ENCODE data around the gene NDST4. TPM values are rescaled to one million over a fixed set of nuclear protein-coding genes. Genes with fewer than 3 reads are reported as not detected.

The NDST4 gene
- total RNA-seq, 1 experiment from 2014 or later = not detected

DNA sequence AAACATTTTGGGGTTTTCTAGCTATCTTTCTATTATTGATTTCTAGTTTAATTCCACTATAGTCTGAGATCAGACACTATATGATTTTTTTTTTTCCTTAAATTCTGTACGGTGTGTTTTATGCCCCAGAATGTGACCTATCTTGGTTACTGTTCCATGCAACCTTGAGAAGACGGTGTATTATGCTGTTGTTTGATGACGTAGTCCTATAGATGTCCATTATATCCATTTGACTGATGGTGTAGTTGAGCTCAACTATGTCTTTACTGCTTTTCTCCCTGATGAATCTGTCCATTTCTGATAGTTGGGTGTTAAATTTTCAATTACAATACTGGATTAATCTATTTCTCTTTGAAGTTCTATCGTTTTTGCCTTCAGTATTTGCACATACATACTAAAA is 212.5 kb downstream of the NDST4 start:
- no peak overlapping the region for H2AK5ac ChIP-seq (ENCODE audit: insufficient read length, low read length)
- no peak overlapping the region for H2AFZ ChIP-seq (ENCODE audit: low read length)
- H2BK20ac ChIP-seq (ENCODE audit: low read depth, low read length, poor library complexity, severe bottlenecking) = no peak overlapping the region
- H3K4me3 Mint-ChIP-seq = no peak overlapping the region
- no peak overlapping the region for H3K9ac ChIP-seq (ENCODE audit: extremely low read depth, insufficient read length, low read length)
- no peaks in the 10 kb centered on the region for H3K27me3 ChIP-seq (ENCODE audit: insufficient read depth, low read length)
- H3K79me1 ChIP-seq (ENCODE audit: insufficient read depth, low read depth, low read length, poor library complexity, severe bottlenecking) = no peaks in the 10 kb centered on the region
- no peak overlapping the region for H2BK120ac ChIP-seq (ENCODE audit: low read depth, low read length, poor library complexity, severe bottlenecking)
- H3K27ac Mint-ChIP-seq = no peak overlapping the region
- H3K23ac ChIP-seq (ENCODE audit: insufficient read length, low read depth, low read length) = no peak overlapping the region
- H3K27me3 Mint-ChIP-seq (ENCODE audit: low read depth) = no peaks in the 10 kb centered on the region
- no peaks in the 10 kb centered on the region for H3K36me3 Mint-ChIP-seq (ENCODE audit: insufficient read depth in 1 of 3, low read depth in 3 of 3)
- H3K23me2 ChIP-seq (ENCODE audit: insufficient read length, low read depth, low read length, poor library complexity, severe bottlenecking) = no peaks in the 10 kb centered on the region
- H2BK12ac ChIP-seq (ENCODE audit: insufficient read length, low read depth, low read length) = no peak overlapping the region
- TF ChIP-seq, protein P1, sequence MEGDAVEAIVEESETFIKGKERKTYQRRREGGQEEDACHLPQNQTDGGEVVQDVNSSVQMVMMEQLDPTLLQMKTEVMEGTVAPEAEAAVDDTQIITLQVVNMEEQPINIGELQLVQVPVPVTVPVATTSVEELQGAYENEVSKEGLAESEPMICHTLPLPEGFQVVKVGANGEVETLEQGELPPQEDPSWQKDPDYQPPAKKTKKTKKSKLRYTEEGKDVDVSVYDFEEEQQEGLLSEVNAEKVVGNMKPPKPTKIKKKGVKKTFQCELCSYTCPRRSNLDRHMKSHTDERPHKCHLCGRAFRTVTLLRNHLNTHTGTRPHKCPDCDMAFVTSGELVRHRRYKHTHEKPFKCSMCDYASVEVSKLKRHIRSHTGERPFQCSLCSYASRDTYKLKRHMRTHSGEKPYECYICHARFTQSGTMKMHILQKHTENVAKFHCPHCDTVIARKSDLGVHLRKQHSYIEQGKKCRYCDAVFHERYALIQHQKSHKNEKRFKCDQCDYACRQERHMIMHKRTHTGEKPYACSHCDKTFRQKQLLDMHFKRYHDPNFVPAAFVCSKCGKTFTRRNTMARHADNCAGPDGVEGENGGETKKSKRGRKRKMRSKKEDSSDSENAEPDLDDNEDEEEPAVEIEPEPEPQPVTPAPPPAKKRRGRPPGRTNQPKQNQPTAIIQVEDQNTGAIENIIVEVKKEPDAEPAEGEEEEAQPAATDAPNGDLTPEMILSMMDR (conservative IDR thresholded peaks at IDR 0.05) = no peak
- DNase-seq = no peak
- H2BK5ac ChIP-seq (ENCODE audit: insufficient read length, low read length) = no peak overlapping the region
- no peaks in the 10 kb centered on the region for H4K20me1 ChIP-seq (ENCODE audit: control insufficient read depth, insufficient read depth, insufficient read length)
- H3K14ac ChIP-seq (ENCODE audit: insufficient read depth, low read length) = no peak overlapping the region
- H3K18ac ChIP-seq (ENCODE audit: insufficient read length, low read depth, low read length) = no peak overlapping the region
- no peak overlapping the region for H3K56ac ChIP-seq (ENCODE audit: insufficient read length, low read depth, low read length)
- no peak overlapping the region for H4K8ac ChIP-seq (replicated peaks; ENCODE audit: insufficient read length, low read depth, low read length)
- no peak overlapping the region for H3K4me2 ChIP-seq (ENCODE audit: insufficient read depth, insufficient read length, low read length)
- H4K5ac ChIP-seq (ENCODE audit: insufficient read length, low read depth, low read length) = no peak overlapping the region
- H3K4ac ChIP-seq (ENCODE audit: low read depth, low read length) = no peak overlapping the region
- no peak overlapping the region for H4K91ac ChIP-seq (ENCODE audit: insufficient read length, low read depth, low read length)
- H3K4me1 ChIP-seq (ENCODE audit: insufficient read depth, low read length) = no peaks in the 10 kb centered on the region
- no peaks in the 10 kb centered on the region for H3K4me1 Mint-ChIP-seq
- no peaks in the 10 kb centered on the region; a peak in 1 of 5 replicates for H3K9me3 Mint-ChIP-seq
- H3T11ph ChIP-seq (ENCODE audit: low read length) = no peak overlapping the region
- no peaks in the 10 kb centered on the region for H3K79me2 ChIP-seq (ENCODE audit: insufficient read depth, low read length)
- H2BK15ac ChIP-seq (ENCODE audit: low read depth, low read length) = no peak overlapping the region
- no CpG with 5 or more reads among the region's 4 CpGs for WGBS (ENCODE audit: extremely low coverage, insufficient read length, low lambda C conversion rate)
- no peak overlapping the region for H3K27ac ChIP-seq (ENCODE audit: insufficient read length, low read depth, low read length)
- H3K9me3 ChIP-seq (ENCODE audit: control insufficient read depth, low read depth, low read length) = no peaks in the 10 kb centered on the region

Measured in H9 (cell line).